ENCODE results near the gene MAN2B1.
A peak's percentile ranks its signal among the peaks of the same experiment; 100 is the strongest.

Gene MAN2B1

DNA sequence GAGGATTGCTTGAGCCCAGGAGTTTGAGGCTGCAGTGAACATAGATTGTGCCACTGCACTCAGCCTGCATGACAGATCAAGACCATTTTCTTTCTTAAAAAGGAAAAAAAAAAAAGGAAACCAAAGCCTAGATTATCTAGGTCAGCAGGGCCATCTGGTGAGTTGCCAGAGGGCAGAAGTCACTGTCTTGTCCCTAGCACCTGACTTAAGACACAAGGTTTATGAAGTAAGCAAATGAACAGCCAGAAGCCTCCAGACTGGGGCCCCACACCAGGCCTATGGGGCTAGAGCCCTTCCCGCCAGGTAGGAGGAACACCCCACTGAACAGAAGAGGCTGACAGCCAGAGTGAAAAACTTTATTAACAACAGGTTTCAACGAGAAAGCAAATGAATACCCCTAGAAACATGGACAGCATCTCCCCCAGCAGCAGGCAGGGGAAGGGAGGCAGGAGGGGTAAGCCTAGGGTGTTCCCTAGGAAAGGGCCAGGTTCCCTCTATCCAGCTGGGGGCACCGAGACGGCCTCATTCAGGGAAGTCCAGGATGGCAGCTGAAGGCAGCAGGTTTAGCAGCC, 1.3 kb upstream of the MAN2B1 start:
- no peaks in the 10 kb centered on the region for H3K9me3 Mint-ChIP-seq
- ATAC-seq (replicated peaks; ENCODE audit: extremely low read depth, poor library complexity, severe bottlenecking) (no peak), DNase-seq (ENCODE audit: low spot score in 2 of 2) (no peak)
- H3K4me3 Mint-ChIP-seq: peak overlapping the region; percentile 96
- H3K27me3 Mint-ChIP-seq: no peaks in the 10 kb centered on the region
- H3K27ac Mint-ChIP-seq (ENCODE audit: low read depth): peak overlapping the region; percentile 98
- peaks cover 49% of the 10 kb centered on the region for H3K4me1 Mint-ChIP-seq
- peaks cover 37% of the 10 kb centered on the region for H3K36me3 Mint-ChIP-seq (ENCODE audit: insufficient read depth)

DNA sequence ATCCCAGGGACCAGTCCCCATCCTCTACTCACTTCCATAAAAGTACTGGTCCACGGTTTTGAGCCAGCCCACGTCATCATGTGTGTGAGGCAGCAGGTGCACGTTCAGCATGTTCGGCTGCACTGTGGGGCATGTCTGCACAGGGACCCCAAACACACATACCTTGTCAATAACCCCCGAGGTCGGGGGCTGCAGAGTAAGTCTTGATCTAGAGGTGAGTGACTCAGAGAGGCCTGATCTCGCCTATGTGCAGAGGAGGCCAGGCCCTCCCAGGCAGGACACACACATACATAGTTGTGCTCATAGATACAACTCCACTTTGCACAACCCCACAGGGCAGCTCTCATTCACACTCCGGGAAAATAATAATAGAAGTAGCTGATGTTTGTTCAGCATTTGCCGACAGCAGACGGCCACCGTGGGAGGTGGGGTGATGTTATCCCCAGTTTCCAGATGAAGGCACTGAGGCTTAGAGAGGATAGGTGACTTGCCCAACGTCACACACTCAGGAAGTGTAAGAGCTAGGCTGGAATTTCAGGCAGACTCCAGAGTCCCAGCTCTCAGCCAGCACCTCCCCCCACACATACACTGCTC, 774 bp downstream of the MAN2B1 start:
- Mint-ChIP-seq H3K9me3 (no peaks in the 10 kb centered on the region), H3K27me3 (no peaks in the 10 kb centered on the region), H3K36me3 (ENCODE audit: insufficient read depth) (peaks cover 41% of the 10 kb centered on the region), H3K4me3 (peak overlapping the region; percentile 98), H3K4me1 (peaks cover 42% of the 10 kb centered on the region), H3K27ac (ENCODE audit: low read depth) (peak overlapping the region; percentile 95)
- DNase-seq (ENCODE audit: low spot score in 2 of 2) (no peak), ATAC-seq (replicated peaks; ENCODE audit: extremely low read depth, poor library complexity, severe bottlenecking) (peak; percentile 5)

DNA sequence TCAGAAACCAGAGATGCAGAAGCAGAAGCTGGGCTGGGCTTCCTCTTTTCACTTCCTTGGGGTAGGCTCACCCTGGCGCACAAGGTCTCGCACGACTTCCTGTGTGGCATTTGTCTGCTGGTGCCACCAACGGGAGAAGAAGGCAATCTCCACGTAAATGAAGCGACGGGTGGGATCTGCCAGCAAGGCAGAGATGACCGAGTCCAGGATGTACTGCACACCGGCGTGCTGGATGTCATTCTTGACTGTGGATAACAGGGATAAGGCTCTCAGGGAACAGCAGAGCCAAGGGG, 1.3 kb downstream of the MAN2B1 start:
- peak; percentile 34 for ATAC-seq (replicated peaks; ENCODE audit: extremely low read depth, poor library complexity, severe bottlenecking)
- Mint-ChIP-seq H3K9me3 (no peaks in the 10 kb centered on the region), H3K36me3 (ENCODE audit: insufficient read depth) (peaks cover 42% of the 10 kb centered on the region), H3K4me1 (peaks cover 38% of the 10 kb centered on the region), H3K27ac (ENCODE audit: low read depth) (peak overlapping the region; percentile 95), H3K27me3 (no peaks in the 10 kb centered on the region), H3K4me3 (peak overlapping the region; percentile 98)
- no peak for DNase-seq (ENCODE audit: low spot score in 2 of 2)

- Mint-ChIP-seq H3K9me3 (no peaks in the 10 kb centered on the region), H3K4me1 (peaks cover 37% of the 10 kb centered on the region), H3K36me3 (ENCODE audit: insufficient read depth) (peaks cover 45% of the 10 kb centered on the region), H3K27ac (ENCODE audit: low read depth) (peak overlapping the region; percentile 95), H3K4me3 (peak overlapping the region; percentile 98), H3K27me3 (no peaks in the 10 kb centered on the region)
- no peak for DNase-seq (ENCODE audit: low spot score in 2 of 2)
- no peak for ATAC-seq (replicated peaks; ENCODE audit: extremely low read depth, poor library complexity, severe bottlenecking)
Measured at GRCh38 chr19:12664406-12665280, 1.9 kb downstream of the MAN2B1 start.

- ATAC-seq (replicated peaks; ENCODE audit: extremely low read depth, poor library complexity, severe bottlenecking) (no peak), DNase-seq (ENCODE audit: low spot score in 2 of 2) (no peak)
- Mint-ChIP-seq H3K9me3 (no peaks in the 10 kb centered on the region), H3K4me1 (peaks cover 14% of the 10 kb centered on the region), H3K27ac (ENCODE audit: low read depth) (no peak overlapping the region), H3K36me3 (ENCODE audit: insufficient read depth) (peaks cover 58% of the 10 kb centered on the region), H3K27me3 (no peaks in the 10 kb centered on the region), H3K4me3 (no peak overlapping the region)
Measured at GRCh38 chr19:12660980-12661379, 5.6 kb downstream of the MAN2B1 start.

DNA sequence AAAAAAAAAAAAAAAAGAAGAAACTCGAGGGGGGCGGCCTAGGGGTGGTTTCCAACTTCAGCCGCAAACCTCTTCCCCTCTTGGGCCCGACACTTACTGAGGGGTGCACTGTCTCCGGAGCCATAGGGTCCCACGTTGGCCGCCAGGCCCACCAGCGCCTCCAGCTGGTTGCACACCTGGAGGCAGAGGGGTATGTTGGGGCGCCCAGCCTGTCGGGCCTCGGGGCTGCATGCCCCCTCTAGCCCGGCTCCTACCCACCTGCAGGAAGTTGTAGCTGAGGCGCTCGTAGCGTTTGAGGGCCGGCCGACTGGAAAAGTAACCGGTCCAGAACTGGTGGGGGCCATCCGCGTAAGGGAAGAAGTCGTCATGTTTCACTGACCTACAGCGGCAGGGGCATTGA, 8.6 kb downstream of the MAN2B1 start:
- Mint-ChIP-seq H3K4me1 (no peaks in the 10 kb centered on the region), H3K36me3 (ENCODE audit: insufficient read depth) (peaks cover 57% of the 10 kb centered on the region), H3K27me3 (no peaks in the 10 kb centered on the region), H3K4me3 (no peak overlapping the region), H3K9me3 (no peaks in the 10 kb centered on the region), H3K27ac (ENCODE audit: low read depth) (no peak overlapping the region)
- ATAC-seq (replicated peaks; ENCODE audit: extremely low read depth, poor library complexity, severe bottlenecking) (no peak), DNase-seq (ENCODE audit: low spot score in 2 of 2) (no peak)

DNA sequence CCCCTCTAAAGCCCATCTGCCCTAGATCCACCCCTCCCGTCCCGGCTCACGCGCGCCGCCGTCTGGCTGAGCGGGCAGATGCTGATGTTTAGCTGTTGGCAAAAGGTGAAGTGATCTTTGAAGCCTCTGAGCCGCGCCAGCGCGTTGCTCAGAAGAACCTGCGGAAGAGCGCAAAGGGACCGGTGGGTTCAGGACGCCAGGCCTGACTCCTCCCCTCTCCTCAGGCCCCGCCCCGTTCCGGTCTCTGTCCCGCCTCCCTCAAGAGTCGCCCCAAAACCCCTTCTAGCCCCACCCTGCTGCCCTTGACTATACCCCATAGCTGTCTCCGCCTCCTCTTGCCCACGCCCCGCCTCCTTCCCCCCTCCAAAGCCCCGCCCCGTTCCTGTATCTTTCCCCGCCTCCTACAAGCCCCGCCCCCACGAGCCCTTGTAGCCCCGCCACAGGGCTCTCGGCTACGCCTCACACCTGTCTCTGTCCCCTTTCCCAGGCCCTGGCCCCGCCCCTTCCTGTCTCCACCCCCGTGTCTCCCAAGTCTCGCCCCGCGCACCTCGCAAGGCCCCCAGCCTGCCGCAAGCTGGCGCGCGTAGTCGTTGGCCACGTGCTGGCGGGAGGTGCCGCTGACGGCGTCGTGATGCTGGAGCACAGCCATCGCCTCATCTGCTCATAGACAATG, 9.5 kb downstream of the MAN2B1 start:
- no peak for DNase-seq (ENCODE audit: low spot score in 2 of 2)
- Mint-ChIP-seq H3K36me3 (ENCODE audit: insufficient read depth) (peaks cover 58% of the 10 kb centered on the region), H3K9me3 (no peaks in the 10 kb centered on the region), H3K4me1 (no peaks in the 10 kb centered on the region), H3K4me3 (no peak overlapping the region), H3K27ac (ENCODE audit: low read depth) (no peak overlapping the region), H3K27me3 (no peaks in the 10 kb centered on the region)
- ATAC-seq (replicated peaks; ENCODE audit: extremely low read depth, poor library complexity, severe bottlenecking): no peak

- Mint-ChIP-seq H3K27me3 (no peaks in the 10 kb centered on the region), H3K36me3 (ENCODE audit: insufficient read depth) (peaks cover 55% of the 10 kb centered on the region), H3K4me1 (no peaks in the 10 kb centered on the region), H3K27ac (ENCODE audit: low read depth) (no peak overlapping the region), H3K4me3 (no peak overlapping the region), H3K9me3 (no peaks in the 10 kb centered on the region)
- DNase-seq (ENCODE audit: low spot score in 2 of 2) (no peak), ATAC-seq (replicated peaks; ENCODE audit: extremely low read depth, poor library complexity, severe bottlenecking) (no peak)
Measured at GRCh38 chr19:12655546-12655945, 11.0 kb downstream of the MAN2B1 start.

DNA sequence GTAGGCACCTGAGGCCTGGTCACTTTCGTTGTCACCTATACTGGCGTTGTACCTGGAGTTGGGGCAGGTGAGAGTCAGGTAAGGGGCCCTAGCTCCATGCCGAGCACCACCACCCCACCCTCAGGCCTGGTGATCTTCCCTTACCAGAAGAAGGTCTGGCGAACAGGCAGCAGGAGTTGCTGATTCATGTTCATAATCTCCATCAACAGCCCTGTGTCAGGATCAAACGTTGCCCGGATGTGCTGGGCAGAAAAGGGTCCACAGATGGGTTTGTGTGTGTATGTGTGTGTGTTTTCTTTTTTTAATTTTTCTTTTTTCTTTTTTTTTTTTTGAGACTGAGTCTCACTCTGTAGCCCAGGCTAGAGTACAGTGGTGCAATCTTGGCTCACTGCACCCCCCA, 14.3 kb downstream of the MAN2B1 start:
- no peak for DNase-seq (ENCODE audit: low spot score in 2 of 2)
- Mint-ChIP-seq H3K4me1 (no peaks in the 10 kb centered on the region), H3K9me3 (no peaks in the 10 kb centered on the region), H3K27me3 (no peaks in the 10 kb centered on the region), H3K27ac (ENCODE audit: low read depth) (peak overlapping the region; percentile 32), H3K36me3 (ENCODE audit: insufficient read depth) (peaks cover 34% of the 10 kb centered on the region), H3K4me3 (no peak overlapping the region)
- ATAC-seq (replicated peaks; ENCODE audit: extremely low read depth, poor library complexity, severe bottlenecking): no peak

DNA sequence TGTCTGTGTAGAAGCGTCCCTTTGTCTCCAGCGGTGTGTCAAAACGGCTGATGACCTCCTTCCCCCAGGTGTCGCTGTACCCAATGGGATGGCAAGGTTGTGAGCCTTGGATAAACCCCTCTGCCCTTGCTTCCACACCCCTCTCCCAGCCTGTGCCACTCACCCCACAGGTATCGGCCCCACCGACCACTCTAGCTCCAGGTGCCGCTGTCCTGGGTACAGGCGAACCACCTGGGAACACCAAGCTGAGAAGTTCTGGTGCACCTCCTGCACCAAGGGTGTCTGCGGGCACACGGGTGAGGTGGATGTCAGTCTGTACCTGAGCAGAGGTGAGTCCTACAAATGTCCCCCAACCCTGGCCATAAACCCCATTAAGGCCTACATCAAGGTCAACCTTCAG, 16.6 kb downstream of the MAN2B1 start:
- DNase-seq (ENCODE audit: low spot score in 2 of 2) (no peak), ATAC-seq (replicated peaks; ENCODE audit: extremely low read depth, poor library complexity, severe bottlenecking) (no peak)
- no peak overlapping the region for H3K4me3 Mint-ChIP-seq
- H3K36me3 Mint-ChIP-seq (ENCODE audit: insufficient read depth): peaks cover 20% of the 10 kb centered on the region
- H3K27me3 Mint-ChIP-seq: no peaks in the 10 kb centered on the region
- H3K4me1 Mint-ChIP-seq: no peaks in the 10 kb centered on the region
- no peaks in the 10 kb centered on the region for H3K9me3 Mint-ChIP-seq
- H3K27ac Mint-ChIP-seq (ENCODE audit: low read depth): peak overlapping the region; percentile 38

DNA sequence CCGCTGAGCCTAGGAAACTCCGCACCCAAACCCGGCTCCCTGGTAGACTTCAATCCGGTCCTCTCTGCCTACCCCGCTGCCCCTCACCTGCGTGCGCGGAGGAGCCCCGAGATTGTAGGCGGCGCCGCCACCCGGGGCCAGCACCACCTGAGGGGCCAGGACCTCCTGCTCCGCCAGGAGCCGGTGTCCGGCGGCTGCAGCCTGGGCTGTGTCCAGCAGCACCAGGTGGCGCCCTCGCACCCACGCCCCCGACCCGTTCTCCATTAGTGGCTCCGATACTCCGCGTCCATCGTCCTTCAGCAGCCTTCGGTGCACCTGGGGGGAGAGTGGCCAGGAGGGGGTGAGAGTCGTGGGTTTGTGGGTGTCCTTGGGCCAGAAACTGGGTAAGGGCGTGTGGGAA, 18.5 kb downstream of the MAN2B1 start:
- Mint-ChIP-seq H3K36me3 (ENCODE audit: insufficient read depth) (peaks cover 20% of the 10 kb centered on the region), H3K9me3 (no peaks in the 10 kb centered on the region), H3K27me3 (no peaks in the 10 kb centered on the region), H3K4me1 (no peaks in the 10 kb centered on the region), H3K4me3 (no peak overlapping the region), H3K27ac (ENCODE audit: low read depth) (no peak overlapping the region)
- ATAC-seq (replicated peaks; ENCODE audit: extremely low read depth, poor library complexity, severe bottlenecking) (no peak), DNase-seq (ENCODE audit: low spot score in 2 of 2) (no peak)

- H3K27me3 Mint-ChIP-seq: no peaks in the 10 kb centered on the region
- peaks cover 19% of the 10 kb centered on the region for H3K36me3 Mint-ChIP-seq (ENCODE audit: insufficient read depth)
- no peak overlapping the region for H3K27ac Mint-ChIP-seq (ENCODE audit: low read depth)
- no peaks in the 10 kb centered on the region for H3K4me1 Mint-ChIP-seq
- H3K4me3 Mint-ChIP-seq: no peak overlapping the region
- no peaks in the 10 kb centered on the region for H3K9me3 Mint-ChIP-seq
- ATAC-seq (replicated peaks; ENCODE audit: extremely low read depth, poor library complexity, severe bottlenecking) (peak; percentile 14), DNase-seq (ENCODE audit: low spot score in 2 of 2) (no peak)
Measured at GRCh38 chr19:12647490-12648071, 19.0 kb downstream of the MAN2B1 start.

All from central memory CD8-positive, alpha-beta T cell (primary cell).